ENCODE measurements around the gene DYNC1H1. TPM values are rescaled to one million over a fixed set of nuclear protein-coding genes. Genes with fewer than 3 reads are reported as not detected.

Gene DYNC1H1
- total RNA-seq, result 496 TPM

GRCh38 chr14:101964297-101965180 is at the start of gene DYNC1H1:
DYNC1H1 (plus strand) TSS chr14:101964573; CDS start chr14:101964692, 119 bp downstream.
- peak; percentile 91 for ATAC-seq
- DNase-seq (ENCODE audit: low spot score), result peak; percentile 94
- intact Hi-C loops (cut with DNase I), result no loop called here

GRCh38 chr14:101915871-101916815 is 48.2 kb upstream of the DYNC1H1 start:
- intact Hi-C loops (cut with DNase I), result no loop called here
- peak; percentile 27 for ATAC-seq

DNA sequence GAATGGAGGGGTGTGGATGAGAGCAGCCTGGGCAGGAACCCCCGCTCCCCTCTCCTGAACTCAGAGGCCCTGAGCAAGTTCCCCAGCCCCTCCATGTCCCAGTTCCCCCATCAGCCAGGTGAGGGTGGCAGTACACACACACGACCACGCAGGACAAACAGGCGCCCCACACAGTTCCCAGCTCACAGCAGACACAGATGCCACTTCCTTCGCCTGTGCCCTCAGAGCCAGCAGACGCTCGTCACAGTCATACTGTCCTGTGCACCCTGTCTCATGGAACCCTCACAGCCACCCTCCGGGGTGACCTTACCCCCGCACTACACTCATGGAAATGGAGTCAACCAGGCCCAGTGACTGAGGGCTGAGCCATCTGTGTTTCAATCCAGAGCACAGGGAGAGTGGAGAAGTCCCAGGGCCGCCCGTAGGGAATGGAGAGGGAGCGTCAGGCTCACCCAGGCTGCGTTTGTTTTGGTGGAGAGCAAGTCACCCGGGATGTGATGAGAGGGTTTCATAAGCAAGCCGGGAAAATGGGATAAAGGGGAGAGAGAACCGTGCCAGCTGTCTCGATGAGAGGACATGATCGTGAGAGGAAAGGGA is 47.5 kb upstream of the DYNC1H1 start:
- DNase-seq (ENCODE audit: low spot score) (peak; percentile 63), ATAC-seq (peak; percentile 70)
- intact Hi-C loops (cut with DNase I), result no loop called here

More at GRCh38 chr14:101915871-101916815, 48.2 kb upstream of the DYNC1H1 start:
- DNase-seq (ENCODE audit: low spot score), result peak; percentile 53

DNA sequence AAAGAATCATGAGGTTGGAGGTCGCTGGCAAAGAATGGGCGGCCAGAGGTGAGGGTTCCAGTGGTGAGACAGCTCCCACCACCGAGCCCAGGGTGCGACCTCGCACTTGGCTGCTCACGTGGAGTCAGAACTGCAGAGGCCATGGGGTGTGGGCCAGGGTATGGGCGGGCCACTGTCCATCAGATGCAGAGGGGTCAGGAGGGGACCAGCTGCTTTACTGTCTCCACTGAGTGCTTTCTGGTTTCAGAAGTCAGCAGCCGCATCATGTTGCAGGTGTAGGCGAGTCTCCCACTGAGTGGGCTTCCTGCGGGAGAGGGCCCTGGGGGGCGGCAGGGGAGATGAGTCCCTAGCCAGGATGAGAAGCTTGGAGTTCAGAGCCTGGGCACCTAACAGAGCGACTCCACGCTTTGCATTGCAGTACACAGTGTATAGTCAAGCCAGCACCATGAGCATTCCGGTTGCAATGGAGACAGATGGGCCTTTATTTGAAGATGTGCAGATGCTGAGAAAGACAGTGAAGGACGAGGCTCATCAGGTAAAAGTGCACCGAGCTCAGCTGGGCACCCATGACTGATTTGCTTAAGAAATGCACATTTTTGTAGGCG is 46.9 kb upstream of the DYNC1H1 start:
- intact Hi-C loops (cut with DNase I), result no loop called here
- peak; percentile 63 for ATAC-seq

GRCh38 chr14:101918065-101918989 is 46.0 kb upstream of the DYNC1H1 start:
- DNase-seq (ENCODE audit: low spot score) (peak; percentile 23), ATAC-seq (no peak)
- intact Hi-C loops (cut with DNase I), result no loop called here

More for the DNA sequence above, 46.9 kb upstream of the DYNC1H1 start:
- no peak for DNase-seq (ENCODE audit: low spot score)

DNA sequence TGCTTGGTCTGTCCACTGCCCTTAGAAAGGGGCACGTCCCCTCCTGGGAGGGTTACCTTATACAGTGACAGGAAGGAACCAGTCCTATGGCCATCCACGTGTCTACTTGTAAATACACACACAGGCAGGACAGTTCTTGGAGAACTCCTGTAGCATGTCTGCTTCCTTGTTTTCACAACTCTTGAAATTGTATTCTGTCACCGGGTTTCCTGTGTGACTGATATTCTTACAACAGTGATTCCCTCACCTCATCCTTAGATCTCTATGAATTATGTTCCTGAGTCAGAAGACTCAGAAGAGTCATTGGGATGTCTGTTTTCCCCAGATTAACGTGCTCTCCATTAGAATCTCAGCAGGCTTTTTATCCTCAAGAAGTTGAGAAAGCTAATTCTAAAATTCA is 44.1 kb upstream of the DYNC1H1 start:
- DNase-seq (ENCODE audit: low spot score) (no peak), ATAC-seq (no peak)
- intact Hi-C loops (cut with DNase I), result no loop called here

DNA sequence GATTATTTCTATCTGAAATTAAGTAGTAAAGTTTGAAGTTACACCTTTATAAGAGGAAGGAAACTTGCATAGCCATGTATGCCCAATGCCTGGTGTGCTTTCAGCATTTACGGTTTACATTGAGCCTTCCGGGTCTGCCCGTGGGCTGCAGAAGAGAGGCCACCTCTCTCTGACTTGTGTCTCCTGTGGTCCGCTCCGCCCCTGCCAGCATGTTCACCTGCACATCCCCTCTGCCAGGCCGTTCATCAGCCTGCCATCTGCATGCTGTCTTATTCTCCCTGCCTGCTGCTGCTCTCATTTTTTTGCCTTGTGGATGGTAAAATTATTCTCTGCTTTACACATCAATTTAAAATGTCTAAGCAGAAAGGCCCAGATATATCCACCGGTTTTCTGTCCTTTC is 41.5 kb upstream of the DYNC1H1 start:
- intact Hi-C loops (cut with DNase I), result no loop called here
- DNase-seq (ENCODE audit: low spot score), result peak; percentile 38
- ATAC-seq, result no peak

GRCh38 chr14:101925152-101925551 is 39.2 kb upstream of the DYNC1H1 start:
- intact Hi-C loops (cut with DNase I), result no loop called here
- no peak for ATAC-seq
- DNase-seq (ENCODE audit: low spot score), result peak; percentile 51

- DNase-seq (ENCODE audit: low spot score), result peak; percentile 34
Measured at GRCh38 chr14:101926085-101926484, 38.3 kb upstream of the DYNC1H1 start.

GRCh38 chr14:101926620-101927019 is 37.8 kb upstream of the DYNC1H1 start:
- peak; percentile 17 for DNase-seq (ENCODE audit: low spot score)
- intact Hi-C loops (cut with DNase I), result no loop called here
- no peak for ATAC-seq

More at GRCh38 chr14:101926085-101926484, 38.3 kb upstream of the DYNC1H1 start:
- intact Hi-C loops (cut with DNase I), result no loop called here
- no peak for ATAC-seq

DNA sequence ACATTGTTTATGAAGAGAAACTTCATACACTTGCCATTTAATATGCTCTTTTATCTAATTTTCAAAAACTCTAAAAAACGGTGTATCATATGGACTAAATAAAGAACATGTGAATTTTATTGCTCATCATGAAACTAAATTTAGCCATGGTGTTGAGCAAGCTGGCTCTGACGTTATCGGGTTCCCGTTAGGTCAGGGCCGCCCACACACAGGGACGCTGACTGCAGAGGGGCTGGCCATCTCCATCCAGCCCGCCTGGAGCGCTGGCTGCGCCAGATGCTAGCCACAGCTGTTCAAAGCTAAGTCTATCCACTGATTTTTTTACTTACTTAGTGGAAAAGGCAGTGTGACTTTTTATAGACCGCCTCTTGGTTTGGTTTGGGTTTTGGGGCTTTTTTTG is 36.5 kb upstream of the DYNC1H1 start:
- peak; percentile 93 for DNase-seq (ENCODE audit: low spot score)
- peak; percentile 100 for ATAC-seq
- intact Hi-C loops (cut with DNase I), result no loop called here

DNA sequence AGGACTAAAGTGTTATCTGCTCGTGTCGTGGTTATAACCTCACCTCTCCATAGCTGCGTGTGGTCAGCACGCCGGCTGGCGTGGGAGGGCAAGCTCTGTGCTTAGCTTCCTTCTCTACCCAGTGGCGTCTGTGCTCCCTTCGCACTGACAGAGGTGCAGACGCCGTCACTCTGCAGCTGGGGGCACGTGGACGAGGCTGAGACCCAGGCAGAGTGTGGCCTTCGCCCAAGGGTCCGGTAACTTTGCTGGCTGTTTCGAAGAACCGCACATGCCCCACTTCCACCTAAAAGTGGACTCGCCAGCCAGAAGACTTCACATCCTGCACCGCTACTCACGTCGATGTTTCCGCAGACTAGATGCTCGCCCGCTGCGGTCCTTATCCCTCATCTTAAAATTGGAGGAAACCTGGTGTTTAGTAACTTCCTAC is 35.9 kb upstream of the DYNC1H1 start:
- peak; percentile 65 for DNase-seq (ENCODE audit: low spot score)
- intact Hi-C loops (cut with DNase I), result no loop called here

DNA sequence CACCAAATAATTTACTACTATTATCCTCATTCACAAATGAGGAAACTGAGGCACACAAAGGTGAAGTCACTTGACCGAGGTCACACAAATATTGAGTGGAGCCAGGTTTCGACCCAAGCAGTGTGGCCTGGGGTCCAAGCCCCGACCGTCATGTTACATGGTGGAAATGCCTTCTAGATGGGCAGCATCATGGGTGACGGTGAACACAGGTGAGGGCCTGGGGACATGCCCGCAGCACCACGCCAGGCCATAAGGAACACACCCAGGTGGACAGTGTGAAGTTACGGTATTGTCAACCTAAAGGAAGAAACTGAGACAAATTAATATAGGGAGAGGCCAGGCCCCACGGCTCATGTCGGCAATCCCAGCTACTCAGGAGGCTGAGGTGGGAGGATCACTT is 35.3 kb upstream of the DYNC1H1 start:
- DNase-seq (ENCODE audit: low spot score), result peak; percentile 54
- intact Hi-C loops (cut with DNase I), result no loop called here
- ATAC-seq, result no peak

More for the DNA sequence above, 35.9 kb upstream of the DYNC1H1 start:
- peak; percentile 27 for ATAC-seq

DNA sequence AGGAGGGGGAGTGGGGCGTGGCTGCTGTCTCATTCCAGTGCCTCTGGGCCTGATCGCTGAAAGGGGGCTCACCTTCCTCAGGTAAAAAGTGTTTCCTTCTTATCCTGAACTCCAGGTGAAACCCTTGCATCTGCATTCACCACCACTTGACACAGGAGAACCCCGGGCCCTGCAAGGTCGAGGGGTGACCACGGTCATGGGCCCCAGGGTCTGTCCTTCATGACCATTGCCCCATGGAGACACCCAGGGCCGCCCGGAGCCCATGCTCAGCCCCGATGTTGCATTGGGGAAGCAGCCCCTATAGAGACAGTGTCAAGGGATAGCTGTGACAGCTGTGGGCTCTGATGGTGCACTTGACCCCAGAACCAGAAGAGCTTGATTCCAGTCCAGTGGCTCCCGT is 34.4 kb upstream of the DYNC1H1 start:
- intact Hi-C loops (cut with DNase I), result no loop called here
- ATAC-seq (no peak), DNase-seq (ENCODE audit: low spot score) (peak; percentile 51)

- no peak for ATAC-seq
- intact Hi-C loops (cut with DNase I), result no loop called here
- DNase-seq (ENCODE audit: low spot score), result peak; percentile 41
Measured at GRCh38 chr14:101932673-101933072, 31.7 kb upstream of the DYNC1H1 start.

- DNase-seq (ENCODE audit: low spot score), result peak; percentile 55
- ATAC-seq, result no peak
- intact Hi-C loops (cut with DNase I), result no loop called here
Measured at GRCh38 chr14:101933209-101933608, 31.2 kb upstream of the DYNC1H1 start.

GRCh38 chr14:101934601-101935150 is 29.7 kb upstream of the DYNC1H1 start:
- intact Hi-C loops (cut with DNase I), result no loop called here
- peak; percentile 42 for DNase-seq (ENCODE audit: low spot score)
- no peak for ATAC-seq
